Naive B cell (primary cell): ENCODE data around the gene TRABD. TPM values are rescaled to one million over a fixed set of nuclear protein-coding genes. Genes with fewer than 3 reads are reported as not detected.
A peak's percentile ranks its signal among the peaks of the same experiment; 100 is the strongest.

ENCODE experiments used
- ATAC-seq, 2 donors: fragments of 150-1000 bp; cut with Tn5 transposase; 2 replicates each; pipeline ENCODE4 v1.10.0; 2021; ENCODE audit warnings: low read depth in 2 of 2, mild to moderate bottlenecking in 2 of 2, moderate library complexity in 2 of 2
- DNase-seq: peaks from one replicate; pipeline ENCODE4 v3.0.0; 2022
- H3K27ac Mint-ChIP-seq, 6 donors: one replicate each; pipeline ENCODE4 v1.8.0; 2020 to 2022; ENCODE audit warnings: mild to moderate bottlenecking in 6 of 6, mixed read lengths in 6 of 6, moderate library complexity in 5 of 6, inconsistent platforms in 2 of 6
- H3K27me3 Mint-ChIP-seq, 3 donors: one replicate each; pipeline ENCODE4 v1.8.0; 2021 to 2022; ENCODE audit warnings: mixed read lengths in 3 of 3, mild to moderate bottlenecking in 1 of 3
- H3K36me3 Mint-ChIP-seq, 2 donors: one replicate each; pipeline ENCODE4 v1.8.0; 2020 to 2022; ENCODE audit warnings: mixed read lengths in 2 of 2, inconsistent platforms in 1 of 2, mild to moderate bottlenecking in 1 of 2
- H3K4me1 Mint-ChIP-seq, 3 donors: one replicate each; pipeline ENCODE4 v1.8.0; 2020 to 2022; ENCODE audit warnings: mixed read lengths in 3 of 3, inconsistent platforms in 1 of 3, mild to moderate bottlenecking in 1 of 3, moderate library complexity in 1 of 3
- H3K4me3 Mint-ChIP-seq, 8 donors: one replicate each; pipeline ENCODE4 v1.8.0; 2020 to 2022; ENCODE audit warnings: mild to moderate bottlenecking in 8 of 8, mixed read lengths in 8 of 8, moderate library complexity in 8 of 8, inconsistent platforms in 2 of 8
- H3K9me3 Mint-ChIP-seq, 7 donors: one replicate each; pipeline ENCODE4 v1.8.0; 2020 to 2022; ENCODE audit warnings: mixed read lengths in 7 of 7, mild to moderate bottlenecking in 5 of 7, inconsistent platforms in 2 of 7, moderate library complexity in 1 of 7
- polyA plus RNA-seq, 6 donors: library from polyadenylated mRNA; unstranded; fragments of 300-500 nt; fragmentation: Illumina TruSeq; gene quantifications; one replicate each; pipeline ENCODE4 v1.2.3, GENCODE V29; 2021; ENCODE audit warnings: low read depth in 6 of 6

The TRABD gene
- polyA plus RNA-seq, 6 donors from 2014 or later, result 9.4 to 22.6 (median 15.1) TPM

GRCh38 chr22:50232481-50233151 is 46.9 kb downstream of the TRABD start:
- DNase-seq (no peak), ATAC-seq (no peak)
- H3K4me3 Mint-ChIP-seq, result peak overlapping the region in 1 of 8 donors; percentile 27
- H3K4me1 Mint-ChIP-seq, result peaks cover 25 to 31% (median 26%) of the 10 kb centered on the region in 3 donors
- peaks cover 0 to 5% of the 10 kb centered on the region in 2 donors for H3K36me3 Mint-ChIP-seq
- no peaks in the 10 kb centered on the region for H3K27me3 Mint-ChIP-seq
- no peaks in the 10 kb centered on the region for H3K9me3 Mint-ChIP-seq
- H3K27ac Mint-ChIP-seq, result peak overlapping the region in 1 of 6 donors; percentile 54

GRCh38 chr22:50233223-50233622 is 47.5 kb downstream of the TRABD start:
- ATAC-seq, result no peak
- Mint-ChIP-seq H3K4me3 (no peak overlapping the region), H3K27me3 (no peaks in the 10 kb centered on the region), H3K9me3 (no peaks in the 10 kb centered on the region), H3K4me1 (peaks cover 30 to 31% (median 31%) of the 10 kb centered on the region in 3 donors), H3K36me3 (peaks cover 0 to 5% of the 10 kb centered on the region in 2 donors), H3K27ac (no peak overlapping the region)
- no peak for DNase-seq

- Mint-ChIP-seq H3K4me1 (peaks cover 31 to 46% (median 37%) of the 10 kb centered on the region in 3 donors), H3K27ac (no peak overlapping the region), H3K4me3 (no peak overlapping the region), H3K9me3 (no peaks in the 10 kb centered on the region), H3K27me3 (no peaks in the 10 kb centered on the region), H3K36me3 (no peaks in the 10 kb centered on the region)
- no peak for DNase-seq
- no peak for ATAC-seq
Observed at GRCh38 chr22:50236731-50237409, 51.2 kb downstream of the TRABD start.

- no peaks in the 10 kb centered on the region for H3K9me3 Mint-ChIP-seq
- H3K27ac Mint-ChIP-seq, result no peak overlapping the region
- no peaks in the 10 kb centered on the region for H3K36me3 Mint-ChIP-seq
- DNase-seq, result no peak
- ATAC-seq, result no peak
- H3K27me3 Mint-ChIP-seq, result no peaks in the 10 kb centered on the region
- no peak overlapping the region for H3K4me3 Mint-ChIP-seq
- peaks cover 34 to 63% (median 49%) of the 10 kb centered on the region in 3 donors for H3K4me1 Mint-ChIP-seq
Observed at GRCh38 chr22:50238755-50239154, 53.0 kb downstream of the TRABD start.

- Mint-ChIP-seq H3K36me3 (peaks cover 0 to 7% of the 10 kb centered on the region in 2 donors), H3K4me3 (peak overlapping the region; percentile 84 to 100 (median 99)), H3K27me3 (no peaks in the 10 kb centered on the region), H3K27ac (peak overlapping the region in 4 of 6 donors; percentile 39 to 95 (median 61)), H3K4me1 (peaks cover 22 to 60% (median 48%) of the 10 kb centered on the region in 3 donors), H3K9me3 (no peaks in the 10 kb centered on the region)
- ATAC-seq (no peak), DNase-seq (no peak)
Observed at GRCh38 chr22:50242406-50242949, 56.8 kb downstream of the TRABD start.

- H3K27ac Mint-ChIP-seq, result peak overlapping the region; percentile 95 to 100 (median 100)
- DNase-seq (no peak), ATAC-seq (no peak)
- H3K27me3 Mint-ChIP-seq, result no peaks in the 10 kb centered on the region
- peaks cover 0 to 7% of the 10 kb centered on the region in 2 donors for H3K36me3 Mint-ChIP-seq
- peak overlapping the region; percentile 84 to 100 (median 99) for H3K4me3 Mint-ChIP-seq
- peaks cover 25 to 60% (median 46%) of the 10 kb centered on the region in 3 donors for H3K4me1 Mint-ChIP-seq
- H3K9me3 Mint-ChIP-seq, result no peaks in the 10 kb centered on the region
Observed at GRCh38 chr22:50243685-50244419, 58.1 kb downstream of the TRABD start.

- Mint-ChIP-seq H3K27me3 (no peaks in the 10 kb centered on the region), H3K4me3 (peak within 1 kb of the TSS; percentile 84 to 100 (median 99)), H3K27ac (peak within 1 kb of the TSS; percentile 95 to 100 (median 100)), H3K4me1 (peaks cover 25 to 60% (median 46%) of the 10 kb centered on the region in 3 donors), H3K9me3 (no peaks in the 10 kb centered on the region), H3K36me3 (peaks cover 0 to 7% of the 10 kb centered on the region in 2 donors)
- DNase-seq (peak; percentile 93), ATAC-seq (peak; percentile 81 to 84)
Observed at GRCh38 chr22:50244420-50245213, 58.9 kb downstream of the TRABD start, which contains the start of gene TUBGCP6. Gene TUBGCP6, minus strand, starts transcription at chr22:50245023. Its CDS starts 564 bp downstream, at chr22:50244459.

- DNase-seq (no peak), ATAC-seq (peak in 1 of 2 donors; percentile 40)
- H3K27ac Mint-ChIP-seq, result peak overlapping the region; percentile 95 to 100 (median 100)
- H3K9me3 Mint-ChIP-seq, result no peaks in the 10 kb centered on the region
- H3K4me1 Mint-ChIP-seq, result peaks cover 25 to 58% (median 51%) of the 10 kb centered on the region in 3 donors
- no peaks in the 10 kb centered on the region for H3K27me3 Mint-ChIP-seq
- peaks cover 0 to 7% of the 10 kb centered on the region in 2 donors for H3K36me3 Mint-ChIP-seq
- peak overlapping the region; percentile 84 to 100 (median 99) for H3K4me3 Mint-ChIP-seq
Observed at GRCh38 chr22:50245214-50246072, 59.7 kb downstream of the TRABD start.

GRCh38 chr22:50246242-50247175 is 60.8 kb downstream of the TRABD start:
- ATAC-seq (no peak), DNase-seq (no peak)
- Mint-ChIP-seq H3K36me3 (peaks cover 0 to 7% of the 10 kb centered on the region in 2 donors), H3K27me3 (no peaks in the 10 kb centered on the region), H3K4me3 (peak overlapping the region; percentile 45 to 100 (median 76)), H3K9me3 (no peaks in the 10 kb centered on the region), H3K4me1 (peaks cover 18 to 47% (median 43%) of the 10 kb centered on the region in 3 donors), H3K27ac (peak overlapping the region in 4 of 6 donors; percentile 68 to 100 (median 86))

- H3K4me1 Mint-ChIP-seq, result peaks cover 20 to 36% (median 36%) of the 10 kb centered on the region in 3 donors
- ATAC-seq (no peak), DNase-seq (no peak)
Observed at GRCh38 chr22:50247748-50248147, 62.0 kb downstream of the TRABD start.

More at GRCh38 chr22:50247748-50248147, 62.0 kb downstream of the TRABD start:
- H3K9me3 Mint-ChIP-seq, result no peaks in the 10 kb centered on the region
- no peaks in the 10 kb centered on the region for H3K27me3 Mint-ChIP-seq
- peak overlapping the region in 4 of 6 donors; percentile 75 to 92 (median 83) for H3K27ac Mint-ChIP-seq
- peaks cover 0 to 7% of the 10 kb centered on the region in 2 donors for H3K36me3 Mint-ChIP-seq
- peak overlapping the region in 3 of 8 donors; percentile 35 to 81 (median 36) for H3K4me3 Mint-ChIP-seq
